Right forelimb (tissue), 1 donor: ENCODE measurements around the gene CA5A.
"Not testable (repeated sequence)": the region's sequence is repeated elsewhere in the genome, so short reads cannot be mapped to it uniquely, and the experiment has no call there.

ENCODE experiments used
- DNase-seq: peaks from one replicate; pipeline ENCODE4 v3.0.0-alpha.2; 2018

The CA5A gene

DNA sequence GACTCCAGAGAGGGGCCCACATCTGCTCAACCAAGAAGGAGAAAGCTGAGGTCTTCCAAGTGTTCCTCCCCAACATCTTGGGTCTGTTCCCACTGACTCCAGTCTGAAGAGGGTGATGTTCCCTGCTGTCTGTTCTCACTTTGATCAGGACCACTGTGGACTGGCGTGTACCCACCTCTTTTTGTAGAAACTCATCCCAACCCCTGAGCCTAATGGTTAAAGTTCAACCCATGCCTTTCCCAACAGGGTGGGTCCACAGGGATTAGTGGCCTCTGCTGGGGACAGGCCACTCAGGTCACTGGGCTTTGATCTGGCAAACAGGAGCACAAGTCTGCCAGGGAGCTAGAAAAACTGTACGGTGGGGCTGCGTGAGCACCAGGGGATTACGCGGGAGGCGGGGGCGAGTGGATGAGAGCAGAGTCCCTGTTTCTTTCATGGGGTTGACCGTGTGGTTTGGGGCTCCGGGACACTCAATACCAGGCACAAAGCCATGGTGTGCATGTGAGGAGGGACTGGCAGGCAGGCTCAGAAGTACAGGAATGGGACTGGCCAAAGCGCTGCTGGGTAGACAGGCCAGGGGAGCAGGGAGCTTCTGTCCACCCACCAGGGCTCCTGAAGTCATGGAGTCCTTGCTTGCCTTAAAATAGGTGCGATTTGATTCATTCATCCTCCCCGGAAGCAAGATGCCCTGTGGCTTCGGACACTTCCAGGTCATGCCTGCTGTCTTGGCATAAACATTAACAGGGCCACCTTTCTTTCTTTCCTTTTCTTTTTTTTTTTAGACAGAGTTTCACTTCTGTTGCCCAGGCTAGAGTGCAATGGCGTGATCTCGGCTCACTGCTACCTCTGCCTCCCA lies at the start of gene CA5A:
Gene CA5A, minus strand, starts transcription at position 155 of the 856 bp plus-strand sequence. Its CDS starts 79 bp downstream, at position 76.
- DNase-seq: no peak

- not testable (repeated sequence) for DNase-seq
Measured at GRCh38 chr16:87985493-87985892, 49.2 kb upstream of the CA5A start.

DNA sequence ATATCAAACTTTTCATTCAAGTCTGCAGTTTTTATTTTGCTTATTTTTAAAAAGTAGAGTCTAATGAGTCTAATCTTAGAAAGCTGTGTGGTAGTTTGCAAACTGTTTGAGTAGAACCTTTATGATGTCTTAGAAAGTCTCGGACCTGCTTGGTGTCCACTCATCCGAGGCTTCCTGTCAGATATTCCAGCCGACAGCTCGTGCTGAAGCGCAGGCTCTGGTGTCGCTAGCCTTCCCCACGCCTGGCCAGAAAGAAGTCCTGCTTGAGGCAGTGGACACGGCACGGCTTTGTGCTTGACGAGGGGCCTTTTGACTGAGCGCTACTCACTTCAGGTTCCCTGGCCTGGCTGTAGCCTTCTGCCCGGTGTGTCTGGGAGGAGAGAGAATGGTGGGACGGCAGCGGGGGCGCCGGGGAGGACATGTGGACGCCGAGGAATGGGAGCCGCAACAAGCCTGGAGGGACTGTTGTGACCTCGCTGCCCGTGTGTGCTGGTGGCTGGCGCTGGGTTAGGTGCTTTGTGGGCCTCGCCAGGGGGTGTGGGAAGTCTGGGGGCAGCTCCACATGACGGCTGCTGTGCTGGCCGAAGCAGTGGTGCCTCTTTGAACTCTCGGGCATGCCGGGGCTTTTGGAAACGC lies 48.4 kb upstream of the CA5A start:
- no peak for DNase-seq

DNA sequence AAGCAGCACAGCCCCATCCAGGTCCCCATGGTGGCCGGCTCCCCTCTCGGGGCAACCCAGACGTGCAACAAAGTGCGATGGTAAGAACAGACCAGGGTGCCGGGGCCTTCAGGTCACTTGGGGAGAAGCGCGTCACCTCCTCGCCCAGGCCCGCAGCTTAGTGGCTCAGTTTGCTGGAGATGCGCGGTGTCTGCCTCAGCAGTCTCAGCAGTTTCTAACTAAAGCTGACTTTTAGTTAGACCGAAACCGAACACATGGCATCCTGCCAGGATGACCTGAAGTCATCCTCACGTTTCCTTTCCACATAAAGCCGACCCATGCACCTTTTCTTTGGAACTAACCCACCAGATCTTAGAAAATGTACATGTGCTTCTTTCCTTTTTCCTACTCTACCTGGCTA lies 47.9 kb upstream of the CA5A start:
- not testable (repeated sequence) for DNase-seq

DNA sequence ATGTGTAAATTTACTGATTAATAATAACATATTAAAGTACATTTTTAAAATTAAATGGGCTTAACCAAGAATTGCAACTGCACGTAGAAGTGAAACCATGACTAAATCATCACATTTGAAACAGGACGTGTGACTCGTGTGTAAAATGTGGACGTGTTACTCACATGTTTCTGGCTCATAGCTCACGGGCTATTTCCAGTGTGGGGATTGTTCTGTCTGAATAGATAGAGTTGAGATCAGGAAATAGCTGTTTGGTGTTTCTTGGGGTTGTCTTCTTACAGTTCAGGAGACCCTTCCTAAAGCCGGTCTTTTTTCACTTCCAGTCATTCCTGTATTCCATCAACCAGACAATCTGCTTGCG lies 47.4 kb upstream of the CA5A start:
- not testable (repeated sequence) for DNase-seq

- not testable (repeated sequence) for DNase-seq
Measured at GRCh38 chr16:87983072-87983736, 46.9 kb upstream of the CA5A start.

DNA sequence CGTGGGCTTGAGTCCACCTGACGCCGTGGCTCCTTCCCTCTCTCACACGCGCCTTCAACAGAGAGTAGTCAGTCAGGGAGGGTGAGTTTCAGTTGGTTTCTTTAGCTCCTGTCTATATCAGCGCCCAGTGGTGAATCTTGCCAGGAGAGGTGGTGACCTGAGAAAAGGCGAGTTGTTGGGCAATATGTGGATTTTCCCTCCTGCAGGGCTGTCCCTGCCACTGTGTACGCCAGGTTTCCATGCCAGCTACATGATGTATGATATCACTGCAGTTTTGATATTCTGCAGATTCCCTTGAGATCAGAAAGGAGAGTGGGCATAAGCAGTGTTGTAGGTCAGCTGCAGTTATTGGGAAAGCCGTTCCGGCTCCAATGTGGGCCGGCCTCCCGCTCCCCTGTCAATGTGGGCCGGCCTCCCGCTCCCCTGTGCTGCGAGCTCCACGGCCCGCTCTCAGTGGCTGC lies 46.3 kb upstream of the CA5A start:
- no peak for DNase-seq

- not testable (repeated sequence) for DNase-seq
Measured at GRCh38 chr16:87981376-87981775, 45.0 kb upstream of the CA5A start.

DNA sequence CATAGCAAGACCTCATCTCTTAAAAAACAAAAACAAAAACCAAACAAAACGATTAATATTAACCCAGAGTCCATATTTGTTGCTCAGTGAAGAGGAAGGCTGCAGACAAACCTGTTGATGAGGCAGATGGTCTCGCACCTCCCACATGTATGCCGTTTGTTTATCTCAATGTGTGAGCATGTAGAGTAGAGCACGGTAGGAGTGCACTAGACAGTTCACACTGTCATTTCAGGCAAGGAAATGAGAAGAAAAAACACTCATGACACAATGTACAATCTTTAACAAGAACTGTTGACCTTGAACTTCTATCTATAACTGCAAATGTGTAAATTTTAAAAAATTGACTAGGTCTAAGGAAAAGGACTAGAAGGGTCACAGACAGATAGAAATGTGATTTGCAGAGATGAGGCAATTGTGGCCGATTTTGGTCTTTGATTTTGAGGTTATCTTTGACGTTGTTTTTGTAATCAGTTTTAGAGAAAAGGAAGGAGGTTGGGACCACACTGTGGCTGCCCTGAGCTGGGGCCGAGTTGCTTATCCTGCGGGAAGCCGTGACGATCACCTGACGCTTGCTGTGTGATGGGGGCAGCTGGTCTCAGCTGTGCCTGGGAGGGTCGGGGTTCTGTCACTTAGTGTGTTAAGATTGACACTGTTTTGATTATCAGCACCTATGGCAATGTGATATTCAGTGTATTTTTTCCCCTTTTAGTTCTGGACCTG lies 43.7 kb upstream of the CA5A start:
- not testable (repeated sequence) for DNase-seq

DNA sequence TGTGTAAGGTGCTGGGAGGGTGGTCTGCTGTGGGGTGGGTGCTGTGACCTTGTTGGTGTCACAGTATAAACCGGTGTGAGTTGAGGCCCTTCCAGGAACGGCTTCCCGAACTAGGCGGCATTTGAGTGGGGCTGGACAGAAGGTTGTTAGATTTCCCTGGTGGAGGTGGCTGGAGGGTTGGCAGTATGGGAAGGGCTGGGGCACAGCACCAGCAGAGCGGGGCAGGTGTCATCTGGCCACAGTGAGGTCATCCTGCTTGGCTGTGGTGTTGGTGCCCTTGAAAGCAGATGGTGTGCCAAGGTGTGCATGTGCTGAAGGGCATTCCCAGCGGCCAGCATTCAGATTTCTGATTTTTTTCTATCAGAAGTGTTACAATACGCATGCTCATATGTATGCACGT lies 43.0 kb upstream of the CA5A start:
- no peak for DNase-seq

DNA sequence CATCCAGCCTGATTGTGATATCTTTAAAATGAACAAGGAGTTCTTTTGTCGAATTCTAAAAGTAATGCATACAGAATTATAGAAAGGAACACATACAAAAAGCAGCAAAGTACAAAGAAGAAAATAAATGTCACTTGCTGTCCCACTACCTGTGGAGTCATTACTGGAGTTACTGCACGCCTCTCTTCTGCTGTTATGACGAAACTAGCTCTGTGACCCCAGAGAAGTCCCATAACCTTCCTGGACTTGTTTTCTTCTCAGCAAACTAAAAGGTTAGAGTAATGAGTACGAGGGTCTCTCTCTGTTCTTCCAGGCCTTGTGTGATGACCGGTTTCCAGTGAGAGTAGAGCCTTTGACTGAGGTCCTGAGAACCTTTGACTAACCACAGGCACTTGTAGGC lies 41.8 kb upstream of the CA5A start:
- DNase-seq: no peak

- DNase-seq: peak; percentile 47
Measured at GRCh38 chr16:87976665-87977064, 40.3 kb upstream of the CA5A start.

- DNase-seq: peak; percentile 18
Measured at GRCh38 chr16:87974178-87974577, 37.8 kb upstream of the CA5A start.

GRCh38 chr16:87973717-87974116 lies 37.4 kb upstream of the CA5A start:
- DNase-seq: peak; percentile 7

DNA sequence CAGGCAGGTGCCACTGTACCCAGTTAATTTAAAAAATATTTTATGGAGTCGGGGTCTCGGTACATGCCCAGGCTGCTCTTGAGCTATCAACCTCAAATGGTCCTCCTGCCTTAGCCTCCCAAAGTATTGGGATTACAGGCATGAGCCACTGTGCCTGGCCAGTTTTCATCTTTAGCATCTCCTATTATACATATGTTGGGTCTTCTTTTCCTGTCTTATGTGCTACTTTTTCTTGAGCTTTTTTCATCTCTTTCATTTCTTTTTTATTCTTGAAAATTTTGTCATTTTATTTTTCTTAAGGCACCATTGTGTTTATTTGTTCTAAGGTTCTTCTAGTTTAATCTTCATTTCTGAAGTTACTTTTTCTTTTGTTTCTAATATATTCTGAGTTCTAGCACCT lies 35.6 kb upstream of the CA5A start:
- no peak for DNase-seq

DNA sequence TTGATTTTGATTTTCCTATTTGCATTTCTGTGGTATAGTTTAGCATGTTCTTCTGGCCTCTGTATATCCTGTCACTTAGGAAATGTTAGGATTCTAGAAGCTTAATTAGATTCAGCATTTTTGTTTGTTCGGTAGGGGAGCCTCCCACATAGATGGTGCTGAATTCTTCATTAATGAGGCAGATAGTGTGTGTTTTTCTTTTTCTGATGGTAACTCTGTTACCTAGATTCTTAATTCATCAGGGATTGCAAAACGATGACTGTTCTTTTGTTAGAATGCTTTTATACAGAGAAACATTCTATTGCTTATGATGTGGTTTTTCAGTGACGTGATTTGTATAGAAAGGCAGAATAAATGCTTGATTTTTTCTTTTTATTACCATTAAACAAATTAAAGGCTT lies 33.9 kb upstream of the CA5A start:
- DNase-seq: no peak

DNA sequence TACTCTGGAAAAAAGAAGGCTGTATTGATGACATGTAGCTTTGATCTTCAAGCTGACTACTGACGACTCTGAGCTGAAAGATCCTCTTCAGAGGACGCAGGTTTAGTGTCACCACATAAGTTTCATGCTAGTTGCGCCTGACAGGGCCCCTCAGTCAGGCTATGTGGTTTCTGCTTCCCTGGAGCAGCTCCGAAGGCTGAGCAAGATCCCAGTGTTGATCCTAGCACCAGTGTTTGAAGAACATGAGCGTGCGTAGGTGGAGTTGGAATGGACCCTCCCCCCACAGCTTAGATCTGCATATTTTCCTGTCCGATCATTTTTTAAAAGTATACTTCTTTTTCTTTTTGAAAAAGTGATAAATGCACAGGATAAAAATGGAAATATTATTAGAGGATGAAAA lies 32.2 kb upstream of the CA5A start:
- DNase-seq: no peak

- no peak for DNase-seq
Measured at GRCh38 chr16:87966685-87967185, 30.4 kb upstream of the CA5A start.

DNA sequence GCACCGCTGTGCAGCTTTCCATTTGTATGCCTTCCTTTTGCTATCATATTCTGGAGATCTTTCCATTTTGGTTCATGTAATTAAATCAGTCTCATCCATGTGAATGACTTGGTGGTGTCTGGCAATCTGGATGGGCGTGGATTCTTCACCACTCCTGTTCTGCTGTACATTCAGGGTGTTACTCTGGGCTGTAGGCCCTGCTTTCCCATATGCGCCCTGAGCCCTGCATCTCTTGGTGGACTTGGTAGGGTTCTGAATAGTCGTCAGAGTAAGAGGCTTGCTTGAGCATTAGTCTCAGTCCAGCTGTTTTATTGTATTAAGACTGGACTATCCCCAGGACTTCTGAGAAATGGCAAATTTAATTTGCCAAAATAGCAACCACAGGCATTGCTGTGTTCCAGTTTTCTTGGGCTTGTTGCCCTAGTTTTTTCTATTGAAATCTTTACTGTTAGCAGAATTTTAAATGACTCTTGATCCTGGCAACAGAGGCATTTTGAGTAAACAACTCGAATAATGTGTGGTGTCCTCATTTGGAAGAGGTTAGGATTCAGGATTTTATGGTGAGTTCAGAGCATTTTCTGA lies 29.8 kb upstream of the CA5A start:
- no peak for DNase-seq

DNA sequence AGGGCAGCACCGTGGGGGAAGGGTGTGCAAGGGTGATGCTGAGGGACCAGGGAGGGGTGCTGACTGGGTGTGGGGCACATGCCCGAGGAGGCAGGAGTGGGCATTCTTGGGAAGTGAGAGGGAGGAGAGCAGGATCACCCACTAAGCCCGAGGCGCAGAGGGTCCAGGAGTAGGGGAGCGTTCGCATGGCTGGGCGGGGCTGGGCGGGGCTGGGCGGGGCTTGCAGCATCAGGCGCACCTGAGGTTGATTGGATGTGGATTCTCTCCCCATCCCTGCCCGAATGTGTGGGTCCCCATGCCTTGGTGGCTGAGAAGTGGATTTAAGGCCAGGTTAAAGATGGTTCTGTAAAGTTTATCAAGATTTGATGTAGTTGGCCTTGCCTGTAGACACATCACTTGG lies 29.1 kb upstream of the CA5A start:
- DNase-seq: no peak

GRCh38 chr16:87964049-87964659 lies 27.8 kb upstream of the CA5A start:
- no peak for DNase-seq

DNA sequence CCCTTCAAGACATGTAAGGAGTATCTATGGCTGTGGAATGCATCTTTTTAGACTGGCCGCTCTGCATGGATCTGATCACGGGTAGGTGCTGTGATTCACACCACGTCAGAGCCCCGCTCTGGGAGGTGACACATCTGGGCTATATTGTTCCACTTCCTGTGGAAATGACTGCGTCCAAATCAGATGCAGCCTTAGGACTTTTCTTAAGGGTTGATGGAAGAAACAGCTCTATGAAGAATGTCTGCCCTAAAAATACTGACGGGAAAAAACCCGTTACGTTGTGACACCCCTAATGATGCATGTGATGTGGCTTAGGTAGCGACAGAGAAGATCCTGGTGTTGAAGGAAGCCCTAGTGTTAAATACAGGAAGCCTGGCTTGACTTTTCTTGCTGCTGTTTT lies 27.1 kb upstream of the CA5A start:
- DNase-seq: no peak
